DOHH2 (cell line): ENCODE measurements around the gene RFX6.

ENCODE experiments used
- CTCF ChIP-seq: fragments of 200-600 bp; sonication (generic); IDR thresholded peaks from one replicate; pipeline ENCODE4 v1.5.1; 2014; ENCODE audit warnings: antibody characterized with exemption, mild to moderate bottlenecking, low read depth, low read length; ENCODE audit not compliant: poor library complexity, severe bottlenecking
- EZH2phosphoT487 ChIP-seq: fragments of 200-600 bp; sonication (generic); IDR thresholded peaks from 2 replicates; pipeline ENCODE4 v1.6.1; 2017; ENCODE audit warnings: borderline replicate concordance, mild to moderate bottlenecking, antibody characterized with exemption, low read length, moderate library complexity, mixed read lengths

- TF ChIP-seq EZH2phosphoT487 (no peak), CTCF (no peak)
These were observed 52.8 kb downstream of the RFX6 start for GRCh38 chr6:116929825-116930224.
